ENCODE measurements around the gene ST7.

GRCh38 chr7:117062300-117062699 lies 109.0 kb downstream of the ST7 start:
- TF ChIP-seq CTCF (conservative IDR thresholded peaks at IDR 0.05 in 1 of 2, IDR thresholded peaks at IDR 0.05 in 1 of 2; ENCODE audit: extremely low read depth in 1 of 2, insufficient read depth in 1 of 2, low read depth in 1 of 2, low read length in 2 of 2), result no peak
- TF ChIP-seq EZH2 (IDR thresholded peaks at IDR 0.05; ENCODE audit: borderline replicate concordance, low read length), result no peak

Data from mammary epithelial cell (primary cell).